Measurements from ENCODE around the gene MRPS16.

The MRPS16 gene

GRCh38 chr10:73247509-73248258 is 4.8 kb downstream of the MRPS16 start:
- TF ChIP-seq Cebpa-rat (IDR thresholded peaks at IDR 0.05), result no peak
- H3K9ac ChIP-seq, result peak overlapping the region; percentile 80 to 94 (median 91)
- no peaks in the 10 kb centered on the region for H3K27me3 ChIP-seq
- H4K20me1 ChIP-seq, result peaks cover 0 to 26% (median 14%) of the 10 kb centered on the region in 11 experiments; a peak in 11 of 22 replicates
- peaks cover 28 to 70% (median 56%) of the 10 kb centered on the region in 11 experiments for H3K36me3 ChIP-seq
- H3K4me1 ChIP-seq, result peaks cover 64 to 79% (median 74%) of the 10 kb centered on the region in 10 experiments
- peak overlapping the region; percentile 43 to 93 (median 87); a peak in 21 of 22 replicates for H3K27ac ChIP-seq
- H3K4me3 ChIP-seq, result peak overlapping the region; percentile 74 to 96 (median 85)
- no peaks in the 10 kb centered on the region for H3K9me3 ChIP-seq (replicated peaks in 1 of 11)
- peak overlapping the region; percentile 71 to 95 (median 87) for H3K4me2 ChIP-seq

GRCh38 chr10:73246646-73247508 is 5.6 kb downstream of the MRPS16 start, which contains the start of gene DNAJC9:
TSS of gene DNAJC9 (minus strand) at chr10:73247255. CDS start at chr10:73247189, 66 bp downstream.
- Histone ChIP-seq H3K9ac (peak within 1 kb of the TSS; percentile 80 to 94 (median 91)), H3K36me3 (peaks cover 36 to 78% (median 64%) of the 10 kb centered on the region in 11 experiments), H3K4me1 (peaks cover 64 to 79% (median 73%) of the 10 kb centered on the region in 10 experiments), H3K9me3 (replicated peaks in 1 of 11) (no peaks in the 10 kb centered on the region), H3K4me3 (peak within 1 kb of the TSS; percentile 74 to 96 (median 85)), H4K20me1 (peaks cover 0 to 26% (median 14%) of the 10 kb centered on the region in 11 experiments; a peak in 12 of 22 replicates), H3K27ac (peak within 1 kb of the TSS; percentile 43 to 93 (median 87); a peak in 21 of 22 replicates), H3K4me2 (peak within 1 kb of the TSS; percentile 71 to 95 (median 87)), H3K27me3 (no peaks in the 10 kb centered on the region)
- TF ChIP-seq Cebpa-rat (IDR thresholded peaks at IDR 0.05), result no peak

DNA sequence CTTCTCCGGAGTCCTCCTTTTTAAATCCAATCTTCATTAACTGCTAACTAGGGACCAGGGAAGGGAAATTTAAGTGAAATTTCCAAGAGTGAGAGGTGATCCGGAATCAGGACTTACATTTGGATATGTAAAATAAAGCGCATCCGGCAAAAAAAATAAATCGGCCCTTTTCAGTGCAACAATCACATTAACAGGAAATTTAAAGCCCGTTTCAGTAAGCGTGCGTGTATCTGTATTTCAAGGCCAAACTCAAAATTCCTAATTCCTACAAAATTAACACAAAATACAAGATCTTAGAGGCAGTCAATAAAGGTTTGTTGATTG is 6.2 kb downstream of the MRPS16 start:
- H3K36me3 ChIP-seq, result peaks cover 42 to 80% (median 68%) of the 10 kb centered on the region in 11 experiments
- H3K4me1 ChIP-seq, result peaks cover 59 to 75% (median 68%) of the 10 kb centered on the region in 10 experiments
- H3K27me3 ChIP-seq, result no peaks in the 10 kb centered on the region
- peaks cover 0 to 26% (median 14%) of the 10 kb centered on the region in 11 experiments; a peak in 12 of 22 replicates for H4K20me1 ChIP-seq
- H3K4me2 ChIP-seq, result peak overlapping the region; percentile 71 to 95 (median 87)
- H3K27ac ChIP-seq, result peak overlapping the region; percentile 6 to 93 (median 87); a peak in 21 of 22 replicates
- peak overlapping the region; percentile 74 to 96 (median 85) for H3K4me3 ChIP-seq
- no peak for TF ChIP-seq Cebpa-rat (IDR thresholded peaks at IDR 0.05)
- H3K9ac ChIP-seq, result peak overlapping the region; percentile 80 to 94 (median 91)
- no peaks in the 10 kb centered on the region for H3K9me3 ChIP-seq (replicated peaks in 1 of 11)

GRCh38 chr10:73244866-73245477 is 7.5 kb downstream of the MRPS16 start:
- H3K4me2 ChIP-seq, result peak overlapping the region; percentile 71 to 95 (median 87)
- peak overlapping the region; percentile 74 to 96 (median 85); a peak in 19 of 20 replicates for H3K4me3 ChIP-seq
- H3K27ac ChIP-seq, result peak overlapping the region in 3 of 11 experiments; percentile 40 to 88 (median 74); a peak in 5 of 22 replicates
- H3K4me1 ChIP-seq, result peaks cover 46 to 62% (median 55%) of the 10 kb centered on the region in 10 experiments
- no peaks in the 10 kb centered on the region for H3K27me3 ChIP-seq
- H3K9me3 ChIP-seq (replicated peaks in 1 of 11), result no peaks in the 10 kb centered on the region
- peak overlapping the region; percentile 80 to 94 (median 91); a peak in 20 of 22 replicates for H3K9ac ChIP-seq
- TF ChIP-seq Cebpa-rat (IDR thresholded peaks at IDR 0.05), result no peak
- peaks cover 46 to 80% (median 68%) of the 10 kb centered on the region in 11 experiments for H3K36me3 ChIP-seq
- H4K20me1 ChIP-seq, result peaks cover 0 to 39% (median 20%) of the 10 kb centered on the region in 11 experiments; a peak in 13 of 22 replicates

DNA sequence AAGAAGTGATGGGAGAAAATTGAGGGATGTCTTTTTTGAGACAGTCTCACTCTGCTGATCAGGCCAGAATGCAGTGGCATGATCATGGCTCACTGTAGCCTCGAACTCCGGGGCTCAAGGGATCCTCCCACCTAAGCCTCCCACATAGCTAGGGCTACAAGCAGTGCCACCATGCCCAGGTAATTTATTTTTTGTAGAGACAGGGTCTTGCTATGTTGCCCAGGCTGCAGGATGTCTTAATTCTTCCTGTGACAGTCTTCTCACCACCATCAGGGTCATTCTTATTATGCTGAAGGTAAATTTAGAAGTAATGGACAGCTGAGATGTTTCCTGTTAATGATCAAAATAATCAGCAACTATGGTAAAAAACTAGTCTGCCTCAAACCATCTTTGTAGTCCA is 12.5 kb downstream of the MRPS16 start:
- Histone ChIP-seq H3K9me3 (replicated peaks in 1 of 11) (no peaks in the 10 kb centered on the region), H3K4me1 (peaks cover 14 to 22% (median 18%) of the 10 kb centered on the region in 10 experiments), H3K27me3 (no peaks in the 10 kb centered on the region), H4K20me1 (peaks cover 0 to 42% (median 20%) of the 10 kb centered on the region in 11 experiments; a peak in 16 of 22 replicates), H3K27ac (no peak overlapping the region), H3K36me3 (peaks cover 80 to 100% (median 97%) of the 10 kb centered on the region in 11 experiments), H3K4me3 (no peak overlapping the region), H3K9ac (no peak overlapping the region), H3K4me2 (no peak overlapping the region)
- TF ChIP-seq Cebpa-rat (IDR thresholded peaks at IDR 0.05), result no peak

- Histone ChIP-seq H3K9me3 (replicated peaks in 1 of 11) (no peaks in the 10 kb centered on the region), H3K4me2 (no peak overlapping the region), H4K20me1 (peaks cover 0 to 34% (median 15%) of the 10 kb centered on the region in 11 experiments; a peak in 15 of 22 replicates), H3K4me3 (no peak overlapping the region), H3K27ac (no peak overlapping the region), H3K27me3 (no peaks in the 10 kb centered on the region), H3K36me3 (peaks cover 88 to 100% (median 97%) of the 10 kb centered on the region in 11 experiments), H3K4me1 (peaks cover 6 to 14% (median 10%) of the 10 kb centered on the region in 10 experiments), H3K9ac (no peak overlapping the region)
- TF ChIP-seq Cebpa-rat (IDR thresholded peaks at IDR 0.05), result no peak
Measured at GRCh38 chr10:73238990-73239566, 13.4 kb downstream of the MRPS16 start.

- TF ChIP-seq Cebpa-rat (IDR thresholded peaks at IDR 0.05), result no peak
- H3K27me3 ChIP-seq, result no peaks in the 10 kb centered on the region
- H4K20me1 ChIP-seq, result peaks cover 0 to 14% (median 4%) of the 10 kb centered on the region in 11 experiments; a peak in 7 of 22 replicates
- H3K9ac ChIP-seq, result no peak overlapping the region
- no peak overlapping the region for H3K4me3 ChIP-seq
- no peak overlapping the region for H3K27ac ChIP-seq
- peaks cover 84 to 100% (median 92%) of the 10 kb centered on the region in 11 experiments for H3K36me3 ChIP-seq
- no peak overlapping the region for H3K4me2 ChIP-seq
- H3K9me3 ChIP-seq (replicated peaks in 1 of 11), result no peaks in the 10 kb centered on the region
- H3K4me1 ChIP-seq, result peaks cover 0 to 15% (median 3%) of the 10 kb centered on the region in 10 experiments; a peak in 9 of 20 replicates
Measured at GRCh38 chr10:73234695-73235094, 17.7 kb downstream of the MRPS16 start.

- Histone ChIP-seq H3K36me3 (peaks cover 76 to 99% (median 85%) of the 10 kb centered on the region in 11 experiments), H3K9me3 (replicated peaks in 1 of 11) (no peaks in the 10 kb centered on the region), H3K4me2 (no peak overlapping the region), H3K27me3 (no peaks in the 10 kb centered on the region), H3K9ac (no peak overlapping the region), H3K4me1 (peaks cover 0 to 23% (median 6%) of the 10 kb centered on the region in 10 experiments; a peak in 9 of 20 replicates), H3K27ac (no peak overlapping the region), H3K4me3 (no peak overlapping the region), H4K20me1 (peaks cover 0 to 14% (median 3%) of the 10 kb centered on the region in 11 experiments; a peak in 7 of 22 replicates)
- no peak for TF ChIP-seq Cebpa-rat (IDR thresholded peaks at IDR 0.05)
Measured at GRCh38 chr10:73233883-73234282, 18.6 kb downstream of the MRPS16 start.

All from BLaER1 treated with 17β-estradiol and CSF1 and Interleukin-3, amounts not matched to agents 10 nM and 100 nM (cell line).